ENCODE results near the gene PTOV1.

- no peak for TF ChIP-seq EZH2phosphoT487 (IDR thresholded peaks at IDR 0.05; ENCODE audit: low read depth)
- TF ChIP-seq CTCF (IDR thresholded peaks at IDR 0.05; ENCODE audit: low read depth, low read length), result no peak
These were observed 21.2 kb upstream of the PTOV1 start for GRCh38 chr19:49829721-49830120.

Data from OCI-LY3 (cell line).